MM.1S (cell line): ENCODE results near the gene GHRL.
"Not testable (repeated sequence)": the region's sequence is repeated elsewhere in the genome, so short reads cannot be mapped to it uniquely, and the experiment has no call there.

Experiments used
- DNase-seq: peaks from one replicate; pipeline ENCODE4 v3.0.0-alpha.2; 2015
- H2AFZ ChIP-seq: fragments of 300-600 bp; sonication (generic); 2 replicates; pipeline ENCODE4 v1.6.0; 2016; ENCODE audit warnings: antibody characterized with exemption, low read length
- H3F3A ChIP-seq: fragments of 300-600 bp; sonication (generic); 2 replicates; pipeline ENCODE4 v1.6.1; 2016; ENCODE audit warnings: mild to moderate bottlenecking, antibody characterized with exemption, low read length, moderate library complexity, mixed read lengths; ENCODE audit not compliant: insufficient read depth
- H3K27ac ChIP-seq: fragments of 300-600 bp; sonication (generic); 2 replicates; pipeline ENCODE4 v1.5.1; 2016; ENCODE audit warnings: mild to moderate bottlenecking, low read length
- H3K27me3 ChIP-seq: fragments of 300-600 bp; sonication (generic); replicated peaks from 2 replicates; pipeline ENCODE4 v1.6.0; 2016; ENCODE audit warnings: low read length; ENCODE audit not compliant: insufficient read depth
- H3K36me3 ChIP-seq: fragments of 300-600 bp; sonication (generic); replicated peaks from 2 replicates; pipeline ENCODE4 v1.6.1; 2016; ENCODE audit warnings: mild to moderate bottlenecking, low read length, mixed read lengths; ENCODE audit not compliant: insufficient read depth
- H3K4me1 ChIP-seq: fragments of 300-600 bp; sonication (generic); 2 replicates; pipeline ENCODE4 v1.6.1; 2016; ENCODE audit warnings: low read length, mixed read lengths
- H3K4me2 ChIP-seq: fragments of 300-600 bp; sonication (generic); 2 replicates; pipeline ENCODE4 v1.6.0; 2016; ENCODE audit warnings: low read depth, low read length
- H3K4me3 ChIP-seq: fragments of 300-600 bp; sonication (generic); 2 replicates; pipeline ENCODE4 v1.5.1; 2016; ENCODE audit warnings: low read length, mixed read lengths
- H3K79me2 ChIP-seq: fragments of 300-600 bp; sonication (generic); 2 replicates; pipeline ENCODE4 v1.6.1; 2016; ENCODE audit warnings: mixed run types, low read length, mixed read lengths
- H3K9ac ChIP-seq: fragments of 300-600 bp; sonication (generic); 2 replicates; pipeline ENCODE4 v1.6.1; 2016; ENCODE audit warnings: low read length, mixed read lengths
- H3K9me2 ChIP-seq: fragments of 300-600 bp; sonication (generic); replicated peaks from 2 replicates; pipeline ENCODE4 v1.6.1; 2016; ENCODE audit warnings: mild to moderate bottlenecking, low read length, mixed read lengths; ENCODE audit not compliant: insufficient read depth
- H3K9me3 ChIP-seq: fragments of 300-600 bp; sonication (generic); replicated peaks from 2 replicates; pipeline ENCODE4 v1.6.1; 2016; ENCODE audit warnings: mild to moderate bottlenecking, low read length, mixed read lengths; ENCODE audit not compliant: insufficient read depth
- H4K20me1 ChIP-seq: fragments of 300-600 bp; sonication (generic); 2 replicates; pipeline ENCODE4 v1.6.1; 2016; ENCODE audit warnings: mild to moderate bottlenecking, low read length, moderate library complexity, mixed read lengths; ENCODE audit not compliant: insufficient read depth
- CTCF ChIP-seq: fragments of 300-600 bp; sonication (generic); IDR thresholded peaks from 2 replicates; pipeline ENCODE4 v1.5.1; 2016; ENCODE audit warnings: antibody characterized with exemption, low read length, mixed read lengths
- EZH2 ChIP-seq: fragments of 300-600 bp; sonication (generic); optimal IDR thresholded peaks from 2 replicates; pipeline ENCODE3; 2017; ENCODE audit warnings: low read depth, mild to moderate bottlenecking, antibody characterized with exemption, low read length, mixed read lengths
- EZH2phosphoT487 ChIP-seq: fragments of 300-600 bp; sonication (generic); IDR thresholded peaks from 2 replicates; pipeline ENCODE4 v1.6.1; 2018; ENCODE audit warnings: antibody characterized with exemption, low read length

The GHRL gene

DNA sequence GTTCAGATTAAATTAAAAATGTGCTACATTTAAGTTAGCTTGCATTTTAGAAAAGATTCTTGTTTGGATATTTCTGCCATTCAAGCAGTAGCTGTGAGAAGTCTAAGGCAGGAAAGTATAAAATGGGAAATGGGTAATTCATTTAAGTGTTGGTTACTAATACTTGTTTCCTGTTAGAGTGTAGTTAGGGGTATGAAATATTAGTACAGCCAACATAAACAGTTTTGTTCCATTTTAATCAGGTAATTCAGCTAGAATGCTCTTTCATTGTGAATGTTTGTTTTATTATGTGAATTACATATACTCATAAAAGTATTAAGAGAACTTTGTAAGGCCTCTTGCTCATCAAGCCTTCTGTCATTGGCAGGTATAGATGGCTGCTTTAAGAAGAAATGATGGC lies 24.6 kb downstream of the GHRL start:
- no peaks in the 10 kb centered on the region for H3K9me3 ChIP-seq
- no peak overlapping the region for H3K4me2 ChIP-seq
- no peak overlapping the region for H3K9ac ChIP-seq
- no peaks in the 10 kb centered on the region for H3K27me3 ChIP-seq
- H3K27ac ChIP-seq = no peak overlapping the region
- 0 out of 2 replicates have a peak, but pooled peaks cover 3% of the 10 kb centered on the region for H3K4me1 ChIP-seq
- H4K20me1 ChIP-seq = no peaks in the 10 kb centered on the region; the same call in 1 of the 2 replicates
- H2AFZ ChIP-seq = no peak overlapping the region
- no peaks in the 10 kb centered on the region for H3K9me2 ChIP-seq
- peaks cover 30% of the 10 kb centered on the region for H3K36me3 ChIP-seq
- H3F3A ChIP-seq = no peaks in the 10 kb centered on the region
- no peak overlapping the region for H3K4me3 ChIP-seq
- peaks cover 98% of the 10 kb centered on the region for H3K79me2 ChIP-seq
- no peak for DNase-seq
- TF ChIP-seq EZH2 = no peak
- no peak for TF ChIP-seq EZH2phosphoT487
- TF ChIP-seq CTCF = no peak

DNA sequence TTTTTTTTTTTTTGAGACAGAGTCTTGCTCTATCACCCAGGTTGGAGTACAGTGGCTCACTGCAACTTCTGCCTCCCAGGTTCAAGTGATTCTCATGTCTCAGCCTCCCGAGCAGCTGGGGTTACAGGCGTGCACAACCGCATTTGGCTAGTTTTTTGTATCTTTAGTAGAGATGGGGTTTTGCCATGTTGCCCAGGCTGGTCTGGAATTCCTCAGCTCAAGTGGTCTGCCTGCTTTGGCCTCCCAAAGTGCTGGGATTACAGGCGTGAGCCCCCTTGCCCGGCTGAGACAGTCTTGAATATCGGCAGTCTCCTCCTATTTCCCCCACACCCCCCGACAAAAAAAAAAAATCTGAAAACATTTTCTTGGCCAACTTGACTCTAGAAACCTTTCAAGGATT lies 25.8 kb downstream of the GHRL start:
- H3K9me3 ChIP-seq, H3K9ac ChIP-seq, H3K4me2 ChIP-seq, DNase-seq, H2AFZ ChIP-seq, H4K20me1 ChIP-seq, H3K4me3 ChIP-seq, H3K27me3 ChIP-seq, H3K9me2 ChIP-seq, H3K27ac ChIP-seq, H3K4me1 ChIP-seq, H3F3A ChIP-seq: not testable (repeated sequence)
- peaks cover 98% of the 10 kb centered on the region for H3K79me2 ChIP-seq
- peaks cover 31% of the 10 kb centered on the region for H3K36me3 ChIP-seq

GRCh38 chr3:10265833-10266232 lies 26.9 kb downstream of the GHRL start:
- H3K4me2 ChIP-seq = no peak overlapping the region
- H3F3A ChIP-seq = no peaks in the 10 kb centered on the region
- no peak for TF ChIP-seq EZH2phosphoT487
- TF ChIP-seq CTCF = no peak
- TF ChIP-seq EZH2 = no peak
- H3K4me3 ChIP-seq = no peak overlapping the region
- no peak for DNase-seq
- H3K36me3 ChIP-seq = peaks cover 29% of the 10 kb centered on the region
- H3K9me2 ChIP-seq = no peaks in the 10 kb centered on the region
- H3K9ac ChIP-seq = no peak overlapping the region
- no peaks in the 10 kb centered on the region for H3K9me3 ChIP-seq
- peaks cover 96% of the 10 kb centered on the region for H3K79me2 ChIP-seq
- H3K27me3 ChIP-seq = no peaks in the 10 kb centered on the region
- H4K20me1 ChIP-seq = no peaks in the 10 kb centered on the region; the same call in 1 of the 2 replicates
- H3K27ac ChIP-seq = no peak overlapping the region
- H2AFZ ChIP-seq = no peak overlapping the region
- H3K4me1 ChIP-seq = no peaks in the 10 kb centered on the region

- Histone ChIP-seq H3K4me2 (no peak overlapping the region), H3K79me2 (peaks cover 96% of the 10 kb centered on the region), H4K20me1 (peaks cover 4% of the 10 kb centered on the region; the same call in 1 of the 2 replicates), H3K9me2 (no peaks in the 10 kb centered on the region), H3K36me3 (peaks cover 24% of the 10 kb centered on the region), H3K9ac (no peak overlapping the region), H3K4me1 (no peaks in the 10 kb centered on the region), H2AFZ (no peak overlapping the region), H3K9me3 (no peaks in the 10 kb centered on the region), H3K27ac (no peak overlapping the region), H3K4me3 (no peak overlapping the region), H3F3A (no peaks in the 10 kb centered on the region), H3K27me3 (no peaks in the 10 kb centered on the region)
- TF ChIP-seq EZH2phosphoT487 (no peak), EZH2 (no peak), CTCF (peak; percentile 35)
- no peak for DNase-seq
These were observed 28.9 kb downstream of the GHRL start for GRCh38 chr3:10263646-10264363.
